HepG2 (cell line): ENCODE measurements around the gene NRP1. TPM values are rescaled to one million over a fixed set of nuclear protein-coding genes. Genes with fewer than 3 reads are reported as not detected.

Experiments
- ATF2 ChIP-seq: sonication (generic); formaldehyde crosslinking; IDR thresholded peaks from 2 replicates; pipeline ENCODE4 v1.4.0; 2020; ENCODE audit warnings: missing genetic modification reagents
- CCDC6 ChIP-seq: sonication (generic); formaldehyde crosslinking; IDR thresholded peaks from 2 replicates; pipeline ENCODE4 v1.8.1; 2022; ENCODE audit warnings: mild to moderate bottlenecking, missing genetic modification reagents, moderate library complexity
- ELF3 ChIP-seq: IDR thresholded peaks from 2 replicates; pipeline ENCODE4 v1.6.1; 2016; ENCODE audit warnings: missing genetic modification reagents, missing compliant biosample characterization
- FIP1L1 ChIP-seq: fragments of 200-400 bp; formaldehyde crosslinking; IDR thresholded peaks from 2 replicates; pipeline ENCODE4 v1.6.1; 2018; ENCODE audit warnings: low read depth, mild to moderate bottlenecking, low read length, moderate library complexity, borderline replicate concordance; ENCODE audit not compliant: insufficient read depth
- HIC2 ChIP-seq: sonication (generic); formaldehyde crosslinking; IDR thresholded peaks from 2 replicates; pipeline ENCODE4 v1.9.0; 2022; ENCODE audit warnings: low read depth, missing genetic modification reagents
- IKZF5 ChIP-seq: IDR thresholded peaks from 2 replicates; pipeline ENCODE4 v1.6.1; 2018; ENCODE audit warnings: missing genetic modification reagents, mild to moderate bottlenecking, missing compliant biosample characterization
- MIER2 ChIP-seq: IDR thresholded peaks from 2 replicates; pipeline ENCODE4 v1.6.1; 2016; ENCODE audit warnings: missing biosample characterization, missing genetic modification reagents
- SATB2 ChIP-seq: sonication (generic); formaldehyde crosslinking; IDR thresholded peaks from 2 replicates; pipeline ENCODE4 v1.5.0; 2020; ENCODE audit warnings: missing genetic modification reagents
- STAT5B ChIP-seq: sonication (generic); formaldehyde crosslinking; IDR thresholded peaks from 2 replicates; pipeline ENCODE4 v1.4.0; 2020; ENCODE audit warnings: missing genetic modification reagents
- TRAFD1 ChIP-seq: sonication (generic); formaldehyde crosslinking; IDR thresholded peaks from 2 replicates; pipeline ENCODE4 v1.5.1; 2020; ENCODE audit warnings: missing genetic modification reagents, mild to moderate bottlenecking, borderline replicate concordance
- ZNF512 ChIP-seq: sonication (generic); formaldehyde crosslinking; IDR thresholded peaks from 2 replicates; pipeline ENCODE4 v1.4.0; 2020; ENCODE audit warnings: mild to moderate bottlenecking, missing genetic modification reagents
- ZNF609 ChIP-seq: sonication (generic); formaldehyde crosslinking; IDR thresholded peaks from 2 replicates; pipeline ENCODE4 v1.4.0; 2020; ENCODE audit warnings: mild to moderate bottlenecking, missing genetic modification reagents, borderline replicate concordance
- ZNF644 ChIP-seq: IDR thresholded peaks from 2 replicates; pipeline ENCODE4 v1.6.1; 2016; ENCODE audit warnings: low read depth
- polyA plus RNA-seq, 8 experiments: library from polyadenylated mRNA; depleted of rRNA in 3 of 8; stranded (reverse) in 7 of 8; unstranded in 1 of 8; fragments of >200 nt; fragmentation: Illumina TruSeq in 4 of 8; extraction: Trizol in 4 of 8; gene quantifications; 2 replicates each; pipeline versions ENCODE4 v1.2.1 to v1.2.3, GENCODE V29; 2011 to 2016; ENCODE audit warnings: low read depth in 4 of 8, missing spikeins in 1 of 8, mixed read lengths in 1 of 8; ENCODE audit not compliant: insufficient read depth in 1 of 8
- total RNA-seq, 5 experiments: library from RNA; depleted of rRNA; stranded (reverse); fragments of >200 nt; fragmentation: Illumina TruSeq; extraction: Trizol; gene quantifications; 2 replicates each; pipeline ENCODE4 v1.2.3, GENCODE V29; 2016; ENCODE audit warnings: low read depth in 1 of 5

The NRP1 gene
- total and polyA plus RNA-seq, 2 of the 13 experiments (the other 11 are each of a cell fraction or from before 2014, with no cell fraction given), result 5.3 to 5.8 TPM

- no peak for TF ChIP-seq FIP1L1
- peak; percentile 83 for TF ChIP-seq ZNF644 (CRISPR knock-in tag)
- TF ChIP-seq ELF3, result peak; percentile 92
- no peak for TF ChIP-seq ZNF512
- no peak for TF ChIP-seq HIC2 (CRISPR knock-in tag)
- peak; percentile 93 for TF ChIP-seq IKZF5 (CRISPR knock-in tag)
- peak; percentile 100 for TF ChIP-seq ZNF609 (CRISPR knock-in tag)
- peak; percentile 59; the same call in 1 of the 2 replicates for TF ChIP-seq CCDC6
- peak; percentile 74; the same call in 1 of the 2 replicates for TF ChIP-seq STAT5B
- TF ChIP-seq SATB2 (CRISPR knock-in tag), result peak; percentile 91; the same call in 1 of the 2 replicates
- TF ChIP-seq ATF2 (CRISPR knock-in tag), result peak; percentile 95
- peak; percentile 87 for TF ChIP-seq MIER2
- no peak for TF ChIP-seq TRAFD1 (CRISPR knock-in tag)
Measured at GRCh38 chr10:33155720-33156638, 178.5 kb downstream of the NRP1 start (continued).
